Stimulated activated CD8-positive, alpha-beta memory T cell treated with anti-CD3 and anti-CD28 coated beads, Interleukin-7, amount 100 ng/mL, for 48 hours (primary cell): ENCODE data around the gene WNT7A.

Experiments
- DNase-seq, 2 donors: peaks; one replicate each; pipeline ENCODE4 v3.0.0-alpha.2; 2020; ENCODE audit warnings: low read depth in 1 of 2; ENCODE audit errors: extremely low read depth in 1 of 2

The WNT7A gene

GRCh38 chr3:13831386-13831996, 48.4 kb downstream of the WNT7A start:
- no peak for DNase-seq

DNA sequence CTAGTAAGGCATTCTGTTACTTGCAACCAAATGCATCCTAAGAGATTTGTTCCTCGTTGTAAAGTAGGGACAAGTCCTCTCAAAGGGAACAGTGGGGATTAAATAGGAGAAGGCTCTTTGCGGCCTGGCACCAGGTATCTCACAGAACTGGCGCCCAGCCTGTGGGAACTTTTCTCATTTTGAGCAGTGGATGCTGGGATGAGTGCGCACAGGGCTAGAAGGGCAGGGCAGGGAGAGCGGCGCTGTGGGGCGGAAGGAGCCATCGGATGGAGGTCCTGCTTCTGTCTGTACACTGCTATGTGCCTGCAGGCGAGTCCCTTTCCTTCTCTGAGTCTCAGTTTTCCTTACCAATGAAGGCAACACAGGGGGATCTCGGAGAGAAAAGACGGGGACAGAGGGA, 50.6 kb downstream of the WNT7A start:
- no peak for DNase-seq

- no peak for DNase-seq
Observed at GRCh38 chr3:13828501-13829265, 51.2 kb downstream of the WNT7A start.

GRCh38 chr3:13827699-13828098, 52.2 kb downstream of the WNT7A start:
- no peak for DNase-seq

GRCh38 chr3:13827256-13827655, 52.6 kb downstream of the WNT7A start:
- DNase-seq, result no peak

GRCh38 chr3:13826672-13827071, 53.2 kb downstream of the WNT7A start:
- no peak for DNase-seq

DNA sequence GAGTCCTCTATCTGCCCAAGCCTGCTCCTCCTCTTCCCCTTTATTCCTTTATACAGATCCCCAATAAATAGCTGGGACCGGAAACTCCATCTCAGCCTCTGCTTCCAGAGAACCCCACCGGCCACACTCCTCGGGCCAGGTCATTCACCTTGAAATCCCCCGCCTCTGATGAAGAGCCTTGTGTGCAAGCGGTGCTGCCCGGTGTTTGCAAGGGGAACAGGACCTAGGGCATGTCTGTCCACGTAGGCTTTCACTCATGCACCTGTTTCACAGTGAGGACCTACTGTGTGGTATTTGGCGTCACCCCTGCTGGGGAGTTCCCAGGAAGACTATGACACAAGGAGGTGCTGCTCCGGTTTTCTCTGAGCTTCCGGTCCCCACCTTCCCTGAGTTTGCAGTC, 54.0 kb downstream of the WNT7A start:
- DNase-seq, result no peak

DNA sequence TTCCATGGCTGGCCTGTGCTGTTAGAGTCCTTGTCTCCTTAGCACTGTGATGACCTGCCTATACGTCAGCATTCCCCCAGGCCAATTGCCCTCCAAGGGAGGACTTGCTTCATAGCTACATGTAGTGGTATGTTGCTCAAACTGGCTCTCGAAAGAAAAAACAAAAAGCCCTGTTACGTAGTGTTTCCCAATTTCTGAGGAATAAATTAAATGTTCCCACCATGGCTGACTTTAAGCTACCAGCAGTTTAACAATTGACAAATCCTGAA, 54.6 kb downstream of the WNT7A start:
- DNase-seq, result no peak

DNA sequence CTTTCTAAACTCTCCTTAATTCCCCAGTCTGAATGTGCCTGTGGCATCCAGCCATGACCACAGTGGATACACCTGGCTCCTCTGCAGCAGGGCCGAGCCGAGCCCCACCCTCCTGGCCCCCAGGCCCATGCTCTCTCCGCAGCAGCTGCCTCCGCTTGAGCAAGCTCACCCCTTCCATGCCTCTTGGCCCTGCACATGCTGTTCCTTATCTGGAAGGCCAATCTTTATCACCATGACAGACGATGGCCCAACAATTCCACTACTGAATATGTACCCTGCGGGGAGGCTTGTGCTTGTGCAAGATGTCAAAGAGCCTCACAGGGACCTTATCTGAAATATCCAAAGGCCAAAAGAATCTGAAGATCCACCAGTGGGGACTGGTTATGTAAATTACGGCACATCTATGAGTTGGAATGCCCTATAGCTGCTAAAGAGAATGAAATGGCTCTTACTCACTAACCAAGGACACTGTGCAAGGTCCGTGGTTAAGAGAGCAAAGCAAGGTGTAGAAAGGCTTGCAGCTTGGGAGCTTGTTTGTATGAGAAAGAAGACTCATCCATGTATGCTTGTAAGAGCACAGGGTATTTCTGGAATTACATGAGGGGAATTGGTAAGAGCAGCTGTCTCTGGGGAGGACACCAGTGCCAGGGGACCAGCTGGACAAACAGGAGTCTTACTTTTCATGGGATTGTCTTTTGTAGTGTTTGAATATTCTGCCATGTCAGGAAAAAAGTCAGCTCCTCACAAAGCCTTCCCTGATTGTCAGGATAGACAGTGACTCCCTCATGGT, 55.2 kb downstream of the WNT7A start:
- DNase-seq, result no peak

- no peak for DNase-seq
Observed at GRCh38 chr3:13823692-13824091, 56.2 kb downstream of the WNT7A start.

DNA sequence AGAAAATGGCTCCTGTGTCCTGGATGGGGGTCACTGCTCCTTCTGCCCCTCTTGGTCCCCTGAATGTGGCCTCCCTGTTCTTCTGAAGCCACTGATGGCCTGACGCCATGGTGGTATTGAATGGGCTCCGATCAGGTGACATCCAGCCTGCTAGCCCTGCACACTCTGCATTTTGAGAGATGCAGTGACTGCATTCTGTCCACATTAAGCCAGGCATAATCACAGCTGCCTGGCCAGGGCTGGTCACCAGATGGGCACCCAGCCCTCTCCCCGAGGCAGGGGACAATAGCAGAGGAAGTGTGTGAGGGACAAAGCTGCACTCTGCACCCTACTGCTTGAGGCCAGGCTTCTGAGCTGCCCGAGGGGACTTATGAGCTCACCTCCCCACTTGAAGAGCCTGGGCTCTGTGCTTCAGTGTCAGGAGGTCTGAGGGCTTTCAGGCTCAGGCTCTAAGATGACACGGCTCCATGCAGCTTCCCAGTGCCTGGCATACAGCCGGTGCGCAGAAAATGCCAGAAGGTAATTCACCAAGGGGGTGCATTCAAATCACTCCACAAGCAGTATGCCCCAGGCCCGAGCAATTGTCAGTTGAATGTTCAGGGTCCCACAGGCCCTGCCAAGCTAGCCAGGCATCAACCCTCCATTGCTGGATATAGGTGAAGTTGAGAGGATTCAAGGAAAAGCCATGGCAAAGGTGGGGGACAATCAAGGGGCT, 56.8 kb downstream of the WNT7A start:
- no peak for DNase-seq

GRCh38 chr3:13822042-13822441, 57.8 kb downstream of the WNT7A start:
- DNase-seq, result no peak

GRCh38 chr3:13821126-13821525, 58.7 kb downstream of the WNT7A start:
- no peak for DNase-seq

DNA sequence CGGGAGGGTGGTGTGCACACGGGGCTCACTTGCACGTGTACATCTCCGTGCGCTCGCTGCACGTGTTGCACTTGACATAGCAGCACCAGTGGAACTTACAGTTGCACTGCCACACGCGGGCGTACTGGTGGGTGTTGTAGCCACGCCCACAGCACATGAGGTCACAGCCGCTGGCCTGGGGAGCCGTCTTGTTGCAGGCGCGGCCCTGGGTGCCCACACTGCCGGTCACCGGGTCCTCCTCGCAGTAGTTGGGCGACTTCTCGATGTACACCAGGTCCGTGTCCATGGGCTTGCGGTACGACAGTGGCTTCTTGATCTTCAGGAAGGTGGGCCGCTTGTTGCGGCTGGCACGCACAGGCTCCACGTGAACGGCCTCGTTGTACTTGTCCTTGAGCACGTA, 61.0 kb downstream of the WNT7A start:
- DNase-seq, result no peak

DNA sequence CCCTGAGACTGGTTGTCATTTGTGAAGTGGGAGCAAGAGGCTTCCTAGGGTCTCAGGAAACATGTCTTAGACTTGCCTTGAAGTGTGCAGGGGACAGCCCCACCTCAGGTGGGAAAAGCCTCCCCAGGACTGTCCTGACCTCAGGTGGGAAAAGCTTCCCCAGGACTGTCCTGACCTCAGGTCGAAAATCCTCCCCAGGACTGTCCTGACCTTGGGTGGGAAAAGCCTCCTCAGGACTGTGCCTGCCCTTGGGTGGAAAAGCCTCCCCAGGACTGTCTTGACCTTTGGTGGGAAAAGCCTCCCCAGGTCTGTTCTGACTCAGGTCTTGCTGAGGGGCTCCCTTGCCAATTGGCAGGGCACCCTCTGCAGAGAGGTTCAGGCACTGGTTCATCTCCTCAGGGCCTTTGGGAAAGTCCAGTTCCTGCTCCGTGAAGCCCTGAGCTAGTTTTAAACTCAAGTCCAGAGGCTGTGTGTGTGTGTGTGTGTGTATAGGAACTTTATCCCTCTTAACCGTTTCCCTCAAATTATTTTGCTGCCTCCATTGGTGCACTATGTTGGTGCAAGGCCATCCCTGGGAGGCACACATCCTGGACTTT, 64.7 kb downstream of the WNT7A start:
- no peak for DNase-seq

- no peak for DNase-seq
Observed at GRCh38 chr3:13812034-13812471, 67.8 kb downstream of the WNT7A start.

GRCh38 chr3:13811614-13812013, 68.3 kb downstream of the WNT7A start:
- no peak for DNase-seq

DNA sequence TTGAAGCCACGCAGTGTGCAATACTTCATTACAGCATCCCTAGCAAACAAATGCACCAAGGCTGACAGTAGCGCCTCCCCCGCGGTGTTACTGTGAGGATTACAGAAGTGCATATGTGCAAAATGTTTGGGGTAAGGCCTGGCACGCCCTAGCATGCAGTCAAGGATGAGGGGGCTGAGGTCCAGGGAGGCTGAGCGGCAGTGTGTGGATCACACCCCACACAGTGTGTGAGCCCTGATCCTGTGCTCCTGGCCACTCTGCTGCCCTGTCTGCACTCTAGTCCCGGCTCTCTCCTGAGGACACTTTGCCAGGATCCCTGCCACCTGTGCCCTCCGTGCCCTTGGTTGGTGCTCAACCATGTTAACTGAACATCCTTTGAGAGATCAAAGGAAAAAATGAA, 71.3 kb downstream of the WNT7A start:
- no peak for DNase-seq

- DNase-seq, result no peak
Observed at GRCh38 chr3:13801361-13802204, 78.3 kb downstream of the WNT7A start.

- no peak for DNase-seq
Observed at GRCh38 chr3:13800064-13800463, 79.8 kb downstream of the WNT7A start.
